ENCODE measurements around the gene OCA2.

OCA2 gene

GRCh38 chr15:27846722-27847395 lies 252.3 kb downstream of the OCA2 start:
- no peak for DNase-seq (ENCODE audit: low read depth)

GRCh38 chr15:27845535-27846369 lies 253.4 kb downstream of the OCA2 start:
- no peak for DNase-seq (ENCODE audit: low read depth)

- DNase-seq (ENCODE audit: low read depth), result no peak
These were observed 255.0 kb downstream of the OCA2 start for GRCh38 chr15:27844018-27844666.

- no peak for DNase-seq (ENCODE audit: low read depth)
These were observed 256.0 kb downstream of the OCA2 start for GRCh38 chr15:27843146-27843545.

- DNase-seq (ENCODE audit: low read depth), result no peak
These were observed 256.6 kb downstream of the OCA2 start for GRCh38 chr15:27842526-27842925.

GRCh38 chr15:27835233-27835939 lies 263.7 kb downstream of the OCA2 start:
- no peak for DNase-seq (ENCODE audit: low read depth)

GRCh38 chr15:27834684-27835083 lies 264.4 kb downstream of the OCA2 start:
- DNase-seq (ENCODE audit: low read depth), result no peak

- DNase-seq (ENCODE audit: low read depth), result no peak
These were observed 265.1 kb downstream of the OCA2 start for GRCh38 chr15:27833974-27834373.

GRCh38 chr15:27833178-27833577 lies 265.9 kb downstream of the OCA2 start:
- DNase-seq (ENCODE audit: low read depth), result no peak

- no peak for DNase-seq (ENCODE audit: low read depth)
These were observed 266.9 kb downstream of the OCA2 start for GRCh38 chr15:27832237-27832596.

GRCh38 chr15:27831384-27832236 lies 267.5 kb downstream of the OCA2 start:
- DNase-seq (ENCODE audit: low read depth), result no peak

- no peak for DNase-seq (ENCODE audit: low read depth)
These were observed 270.4 kb downstream of the OCA2 start for GRCh38 chr15:27828746-27829145.

GRCh38 chr15:27826902-27827714 lies 272.0 kb downstream of the OCA2 start:
- no peak for DNase-seq (ENCODE audit: low read depth)

- no peak for DNase-seq (ENCODE audit: low read depth)
These were observed 272.7 kb downstream of the OCA2 start for GRCh38 chr15:27826411-27826810.

- DNase-seq (ENCODE audit: low read depth), result no peak
These were observed 274.2 kb downstream of the OCA2 start for GRCh38 chr15:27824841-27825422.

GRCh38 chr15:27821273-27821672 lies 277.8 kb downstream of the OCA2 start:
- no peak for DNase-seq (ENCODE audit: low read depth)

GRCh38 chr15:27820722-27821121 lies 278.4 kb downstream of the OCA2 start:
- no peak for DNase-seq (ENCODE audit: low read depth)

GRCh38 chr15:27820232-27820631 lies 278.9 kb downstream of the OCA2 start:
- no peak for DNase-seq (ENCODE audit: low read depth)

- DNase-seq (ENCODE audit: low read depth), result no peak
These were observed 281.9 kb downstream of the OCA2 start for GRCh38 chr15:27817258-27817657.

GRCh38 chr15:27816790-27817189 lies 282.3 kb downstream of the OCA2 start:
- no peak for DNase-seq (ENCODE audit: low read depth)
